Measurements from ENCODE around the gene CD59. TPM values are rescaled to one million over a fixed set of nuclear protein-coding genes. Genes with fewer than 3 reads are reported as not detected.

Gene CD59
- total RNA-seq, result 100 to 1,000 TPM; 476 to 717 (median 695) TPM

- Histone ChIP-seq H3K9me3 (no peaks in the 10 kb centered on the region), H3K4me3 (peak within 1 kb of the TSS; percentile 78 to 96 (median 88)), H3K36me3 (no peaks in the 10 kb centered on the region), H3K27me3 (no peaks in the 10 kb centered on the region), H3K4me1 (peaks cover 39 to 43% of the 10 kb centered on the region in 2 donors), H3K27ac (peak within 1 kb of the TSS; percentile 92 to 99 (median 98))
- ATAC-seq, result peak; percentile 78 to 84
- in situ Hi-C loops (cut with MboI; ENCODE audit: low sequenced_read_pairs in 4 of 4) (no loop called here), intact Hi-C loops (cut with DNase I; ENCODE audit: low total_unique reads) (loop anchor here (2.0 to 5.0 kb wide), 3 partner anchors 19 to 479 kb away; partner anchors contain the start of genes C11orf91 and HIPK3)
- peak; percentile 97 for DNase-seq
- peak; percentile 94 to 99 for TF ChIP-seq POLR2A (IDR thresholded peaks at IDR 0.05)
- peak in 1 of 5 experiments; percentile 18 for TF ChIP-seq CTCF (IDR thresholded peaks at IDR 0.05 in 4 of 5, conservative IDR thresholded peaks at IDR 0.05 in 1 of 5)
Observed at GRCh38 chr11:33736148-33736812, at the start of gene CD59. Gene CD59, minus strand, starts transcription at chr11:33736423. Its CDS starts 13,978 bp downstream, at chr11:33722445.

- intact Hi-C loops (cut with DNase I; ENCODE audit: low total_unique reads), result no loop called here
- Histone ChIP-seq H3K27me3 (no peaks in the 10 kb centered on the region), H3K36me3 (no peaks in the 10 kb centered on the region), H3K27ac (no peak overlapping the region), H3K4me1 (peaks cover 0 to 5% of the 10 kb centered on the region in 2 donors), H3K4me3 (no peak overlapping the region), H3K9me3 (no peaks in the 10 kb centered on the region)
- no peak for ATAC-seq
- in situ Hi-C loops (cut with MboI; ENCODE audit: low sequenced_read_pairs in 4 of 4), result no loop called here
- no peak for TF ChIP-seq POLR2A (IDR thresholded peaks at IDR 0.05)
- TF ChIP-seq CTCF (IDR thresholded peaks at IDR 0.05 in 4 of 5, conservative IDR thresholded peaks at IDR 0.05 in 1 of 5), result no peak
- DNase-seq, result no peak
Observed at GRCh38 chr11:33785609-33786008, 49.4 kb upstream of the CD59 start.

- in situ Hi-C loops (cut with MboI; ENCODE audit: low sequenced_read_pairs in 4 of 4), result no loop called here
- Histone ChIP-seq H3K9me3 (no peaks in the 10 kb centered on the region), H3K36me3 (no peaks in the 10 kb centered on the region), H3K4me1 (peaks cover 0 to 7% of the 10 kb centered on the region in 2 donors), H3K27ac (no peak overlapping the region), H3K4me3 (no peak overlapping the region), H3K27me3 (no peaks in the 10 kb centered on the region)
- no peak for TF ChIP-seq CTCF (IDR thresholded peaks at IDR 0.05 in 4 of 5, conservative IDR thresholded peaks at IDR 0.05 in 1 of 5)
- DNase-seq (no peak), ATAC-seq (no peak)
- intact Hi-C loops (cut with DNase I; ENCODE audit: low total_unique reads), result loop anchor here (10.0 kb wide), 1 partner anchor 325 kb away; the partner anchor contains the start of gene NAT10
Observed at GRCh38 chr11:33779849-33780528, 43.8 kb upstream of the CD59 start.

- TF ChIP-seq CTCF (IDR thresholded peaks at IDR 0.05 in 4 of 5, conservative IDR thresholded peaks at IDR 0.05 in 1 of 5) (no peak), POLR2A (IDR thresholded peaks at IDR 0.05) (no peak)
- Histone ChIP-seq H3K27me3 (no peaks in the 10 kb centered on the region), H3K36me3 (no peaks in the 10 kb centered on the region), H3K9me3 (no peaks in the 10 kb centered on the region), H3K4me1 (peaks cover 0 to 12% of the 10 kb centered on the region in 2 donors), H3K27ac (no peak overlapping the region), H3K4me3 (no peak overlapping the region)
- ATAC-seq (no peak), DNase-seq (no peak)
- intact Hi-C loops (cut with DNase I; ENCODE audit: low total_unique reads), result loop anchor here (10.0 kb wide), 1 partner anchor 326 kb away; the partner anchor contains the start of gene NAT10
- in situ Hi-C loops (cut with MboI; ENCODE audit: low sequenced_read_pairs in 4 of 4), result no loop called here
Observed at GRCh38 chr11:33778675-33779074, 42.5 kb upstream of the CD59 start.
